Ovary (tissue), 9 donors: ENCODE data around the gene RECK. TPM values are rescaled to one million over a fixed set of nuclear protein-coding genes. Genes with fewer than 3 reads are reported as not detected.

Experiments used
- DNase-seq, 5 donors: peaks; one replicate each; pipeline ENCODE4 v3.0.0-alpha.2; 2019 to 2020
- H3K27ac ChIP-seq, 2 donors: fragments of 200-600 bp; one replicate each; pipeline versions ENCODE4 v1.5.1 to v1.8.0; 2019 to 2022
- H3K27me3 ChIP-seq: fragments of 200-600 bp; one replicate; pipeline ENCODE4 v1.8.0; 2022
- H3K36me3 ChIP-seq: fragments of 200-600 bp; sonication (generic); one replicate; pipeline ENCODE4 v1.5.1; 2019
- H3K4me1 ChIP-seq: one replicate; pipeline ENCODE4 v1.8.1; 2013; ENCODE audit warnings: mild to moderate bottlenecking, moderate library complexity; ENCODE audit not compliant: insufficient read depth
- H3K4me3 ChIP-seq: fragments of 200-600 bp; sonication (generic); one replicate; pipeline ENCODE4 v1.5.1; 2017
- H3K9me3 ChIP-seq, 2 donors: fragments of 200-600 bp in 1 of 2; sonication (generic) in 1 of 2; one replicate each; pipeline versions ENCODE4 v1.5.1 to v1.8.1; 2013 to 2019; ENCODE audit warnings: mild to moderate bottlenecking in 1 of 2, moderate library complexity in 1 of 2
- EP300 ChIP-seq: sonication (generic); formaldehyde crosslinking; IDR thresholded peaks from one replicate; pipeline ENCODE4 v1.6.1; 2017; ENCODE audit warnings: antibody characterized with exemption
- POLR2A ChIP-seq: fragments of 450-650 bp; IDR thresholded peaks from one replicate; pipeline ENCODE4 v1.6.1; 2017; ENCODE audit warnings: antibody characterized with exemption, mild to moderate bottlenecking, moderate library complexity
- WGBS, 3 donors: extraction: QIAGEN DNeasy Blood & Tissue Kit in 1 of 3; methylation state at CpG; one replicate each; pipeline versions ENCODE4 v1.1.5 to v1.1.7; 2013 to 2017; 5-methylcytosine and 5-hydroxymethylcytosine counted together
- intact Hi-C, 4 donors: fragments of 100-400 bp; cut with DNase I; formaldehyde crosslinking; loops; one replicate each; pipeline versions ENCODE4 v1.11.0 to v1.15.1; 2022 to 2023
- polyA plus RNA-seq, 2 donors: library from polyadenylated mRNA; stranded (reverse); fragments of 200-250 nt in 1 of 2; fragments of 350-450 nt in 1 of 2; fragmentation: Illumina TruSeq in 1 of 2; extraction: RNeasy Lipid Tissue Mini Kit (QIAGEN cat#74804) in 1 of 2; gene quantifications; one replicate each; pipeline ENCODE4 v1.2.3, GENCODE V29; 2013 to 2014
- total RNA-seq, 7 donors: library from RNA; depleted of rRNA in 2 of 7; stranded (reverse); fragments of >200 nt in 2 of 7; fragmentation: NEBNext Ultra II Directional in 3 of 7; extraction: Animal tissue kit (Norgen Biotek cat#: 25700) in 3 of 7; gene quantifications; one replicate each; pipeline versions ENCODE4 v1.1.0 to v1.2.4, GENCODE V29; 2016 to 2023
- TF ChIP-seq, protein P1 (sequence below), 3 donors: fragments of 450-650 bp in 2 of 3; fragments of 200-600 bp in 1 of 3; IDR thresholded peaks; one replicate each; pipeline versions ENCODE4 v1.5.1 to v1.8.0; 2016 to 2022; ENCODE audit warnings: antibody characterized with exemption in 3 of 3, mild to moderate bottlenecking in 1 of 3
- donor health status: DM: no; HTN: no; CAD: no; lungs with moderate emphysema.
- donor health status: DM: no; HTN: no; CAD: no.
- donor health status: Bipolar disorder and iron deficiency.
- donor health status: DM: yes; HTN: yes; CAD: no.
- donor health status: DM: no; HTN: no; CAD: no.
- donor health status: DM: yes; HTN: yes; CAD: no.

The RECK gene
- total and polyA plus RNA-seq, 9 donors = 10.7 to 24.2 (median 16.8) TPM

GRCh38 chr9:36011379-36011778, 25.3 kb upstream of the RECK start:
- Histone ChIP-seq H3K9me3 (peaks cover 0 to 1% of the 10 kb centered on the region in 2 donors), H3K4me1 (no peaks in the 10 kb centered on the region), H3K27me3 (no peaks in the 10 kb centered on the region), H3K27ac (no peak overlapping the region), H3K36me3 (no peaks in the 10 kb centered on the region), H3K4me3 (no peak overlapping the region)
- no peak for DNase-seq
- WGBS, 3 donors = 71 to 75% (median 74%) methylated on average over 3 of the region's 3 CpGs
- intact Hi-C loops = no loop called here
- TF ChIP-seq, protein P1, sequence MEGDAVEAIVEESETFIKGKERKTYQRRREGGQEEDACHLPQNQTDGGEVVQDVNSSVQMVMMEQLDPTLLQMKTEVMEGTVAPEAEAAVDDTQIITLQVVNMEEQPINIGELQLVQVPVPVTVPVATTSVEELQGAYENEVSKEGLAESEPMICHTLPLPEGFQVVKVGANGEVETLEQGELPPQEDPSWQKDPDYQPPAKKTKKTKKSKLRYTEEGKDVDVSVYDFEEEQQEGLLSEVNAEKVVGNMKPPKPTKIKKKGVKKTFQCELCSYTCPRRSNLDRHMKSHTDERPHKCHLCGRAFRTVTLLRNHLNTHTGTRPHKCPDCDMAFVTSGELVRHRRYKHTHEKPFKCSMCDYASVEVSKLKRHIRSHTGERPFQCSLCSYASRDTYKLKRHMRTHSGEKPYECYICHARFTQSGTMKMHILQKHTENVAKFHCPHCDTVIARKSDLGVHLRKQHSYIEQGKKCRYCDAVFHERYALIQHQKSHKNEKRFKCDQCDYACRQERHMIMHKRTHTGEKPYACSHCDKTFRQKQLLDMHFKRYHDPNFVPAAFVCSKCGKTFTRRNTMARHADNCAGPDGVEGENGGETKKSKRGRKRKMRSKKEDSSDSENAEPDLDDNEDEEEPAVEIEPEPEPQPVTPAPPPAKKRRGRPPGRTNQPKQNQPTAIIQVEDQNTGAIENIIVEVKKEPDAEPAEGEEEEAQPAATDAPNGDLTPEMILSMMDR (IDR thresholded peaks at IDR 0.05) = no peak
- TF ChIP-seq POLR2A (no peak), EP300 (no peak)

- no peaks in the 10 kb centered on the region for H3K9me3 ChIP-seq
- H3K36me3 ChIP-seq = no peaks in the 10 kb centered on the region
- H3K4me1 ChIP-seq = no peaks in the 10 kb centered on the region
- WGBS, 3 donors = 95 to 97% (median 95%) methylated on average over 2 of the region's 2 CpGs
- no peak for DNase-seq
- intact Hi-C loops = no loop called here
- no peak overlapping the region for H3K27ac ChIP-seq
- H3K27me3 ChIP-seq = no peaks in the 10 kb centered on the region
- TF ChIP-seq, protein P1 (IDR thresholded peaks at IDR 0.05) = no peak
- no peak for TF ChIP-seq EP300
- no peak for TF ChIP-seq POLR2A
- no peak overlapping the region for H3K4me3 ChIP-seq
Measured at GRCh38 chr9:36017278-36017677, 19.4 kb upstream of the RECK start.

GRCh38 chr9:36018129-36018528, 18.6 kb upstream of the RECK start:
- intact Hi-C loops = no loop called here
- Histone ChIP-seq H3K27ac (no peak overlapping the region), H3K36me3 (no peaks in the 10 kb centered on the region), H3K4me3 (no peak overlapping the region), H3K9me3 (no peaks in the 10 kb centered on the region), H3K27me3 (no peaks in the 10 kb centered on the region), H3K4me1 (no peaks in the 10 kb centered on the region)
- DNase-seq = no peak
- TF ChIP-seq, protein P1 (IDR thresholded peaks at IDR 0.05) = no peak
- TF ChIP-seq EP300 (no peak), POLR2A (no peak)
- 80 to 87% (median 85%) methylated on average over 3 of the region's 3 CpGs for WGBS, 3 donors

DNA sequence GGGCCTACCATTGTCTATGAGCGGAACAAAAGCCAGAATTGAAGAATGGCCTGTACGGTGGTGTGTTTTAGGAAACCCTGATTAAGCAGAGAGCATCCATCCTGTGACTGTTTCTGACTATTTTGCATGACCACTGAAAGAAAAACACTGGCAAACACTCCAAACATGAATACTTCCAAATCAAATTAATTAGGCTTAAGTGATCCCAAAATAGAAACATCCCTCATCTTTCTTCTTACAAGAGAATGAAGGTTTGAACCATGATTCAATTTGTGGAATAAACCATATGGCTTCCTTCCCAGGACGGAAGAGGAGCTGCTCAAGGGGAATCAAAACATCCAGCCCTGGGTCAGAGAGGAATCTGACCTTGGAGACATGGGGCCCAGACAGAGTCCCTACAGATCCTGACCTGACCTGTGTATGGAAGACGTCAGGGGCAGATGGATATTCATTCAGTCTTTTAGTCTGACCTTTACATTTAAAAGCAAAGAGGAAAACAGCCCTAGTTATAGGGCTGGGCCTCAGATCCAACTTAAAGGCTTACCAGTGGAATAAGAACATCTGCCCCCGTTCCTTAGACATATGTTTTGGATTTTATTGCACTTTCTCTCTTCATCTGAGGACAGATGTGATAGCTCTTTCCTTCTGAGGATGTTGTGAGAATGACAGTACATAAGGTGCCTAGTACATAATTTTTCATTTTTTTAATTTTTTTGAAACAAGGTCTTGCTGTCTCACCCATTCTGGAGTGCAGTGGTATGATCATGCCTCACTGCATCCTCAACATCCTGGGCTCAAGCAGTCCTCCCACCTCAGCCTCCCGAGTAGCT, 17.6 kb upstream of the RECK start:
- Histone ChIP-seq H3K4me3 (no peak overlapping the region), H3K27me3 (no peaks in the 10 kb centered on the region), H3K4me1 (no peaks in the 10 kb centered on the region), H3K9me3 (no peaks in the 10 kb centered on the region), H3K36me3 (no peaks in the 10 kb centered on the region), H3K27ac (no peak overlapping the region)
- no peak for DNase-seq
- WGBS, 3 donors = 39 to 50% (median 44%) methylated on average over 6 of the region's 6 CpGs
- TF ChIP-seq, protein P1 (IDR thresholded peaks at IDR 0.05) = no peak
- TF ChIP-seq EP300 = no peak
- no peak for TF ChIP-seq POLR2A
- intact Hi-C loops = no loop called here
